HG03280 (cell line): Measurements from ENCODE around the gene KDM2A.
A peak's percentile ranks its signal among the peaks of the same experiment; 100 is the strongest.
"Not testable (repeated sequence)": the region's sequence is repeated elsewhere in the genome, so short reads cannot be mapped to it uniquely, and the experiment has no call there.

Experiments
- ATAC-seq: cut with Tn5 transposase; IDR thresholded peaks from one replicate; pipeline ENCODE4 v1.9.1; 2021; ENCODE audit warnings: mild to moderate bottlenecking, moderate library complexity; ENCODE audit not compliant: unreplicated experiment

Gene KDM2A

GRCh38 chr11:67117672-67118180, 1.3 kb upstream of the KDM2A start:
- peak; percentile 7 for ATAC-seq

- ATAC-seq: peak; percentile 13
Measured at GRCh38 chr11:67118181-67118766, 789 bp upstream of the KDM2A start.

- peak; percentile 10 for ATAC-seq
Measured at GRCh38 chr11:67119585-67120391, 725 bp downstream of the KDM2A start.

GRCh38 chr11:67120456-67120855, 1.4 kb downstream of the KDM2A start:
- no peak for ATAC-seq

GRCh38 chr11:67120881-67121710, 2.0 kb downstream of the KDM2A start:
- ATAC-seq: no peak

- not testable (repeated sequence) for ATAC-seq
Measured at GRCh38 chr11:67123801-67124200, 4.7 kb downstream of the KDM2A start.

- ATAC-seq: not testable (repeated sequence)
Measured at GRCh38 chr11:67126243-67126642, 7.2 kb downstream of the KDM2A start.

GRCh38 chr11:67126986-67127385, 7.9 kb downstream of the KDM2A start:
- ATAC-seq: no peak

GRCh38 chr11:67130861-67131260, 11.8 kb downstream of the KDM2A start:
- not testable (repeated sequence) for ATAC-seq

- no peak for ATAC-seq
Measured at GRCh38 chr11:67136156-67136555, 17.1 kb downstream of the KDM2A start.

GRCh38 chr11:67138922-67139321, 19.9 kb downstream of the KDM2A start:
- no peak for ATAC-seq

GRCh38 chr11:67146516-67147226, 27.6 kb downstream of the KDM2A start:
- ATAC-seq: no peak

GRCh38 chr11:67153971-67154370, 34.9 kb downstream of the KDM2A start:
- no peak for ATAC-seq

GRCh38 chr11:67154726-67155125, 35.7 kb downstream of the KDM2A start:
- ATAC-seq: no peak

GRCh38 chr11:67157691-67158090, 38.6 kb downstream of the KDM2A start:
- ATAC-seq: no peak

GRCh38 chr11:67158221-67158620, 39.2 kb downstream of the KDM2A start:
- no peak for ATAC-seq

GRCh38 chr11:67160045-67160444, 41.0 kb downstream of the KDM2A start:
- ATAC-seq: no peak

- ATAC-seq: no peak
Measured at GRCh38 chr11:67160872-67161783, 42.1 kb downstream of the KDM2A start.

- no peak for ATAC-seq
Measured at GRCh38 chr11:67163006-67163405, 43.9 kb downstream of the KDM2A start.

GRCh38 chr11:67165623-67166022, 46.6 kb downstream of the KDM2A start:
- ATAC-seq: no peak
